Cardiac muscle cell (in vitro differentiated cells and primary cell): ENCODE results near the gene PADI2. TPM values are rescaled to one million over a fixed set of nuclear protein-coding genes. Genes with fewer than 3 reads are reported as not detected.

ENCODE experiments used
- DNase-seq, 2 donors: peaks; one replicate each; pipeline versions ENCODE4 v3.0.0 to v3.0.0-alpha.2; 2010 to 2017; ENCODE audit warnings: low read depth in 1 of 2, low spot score in 1 of 2
- H3K27ac ChIP-seq: fragments of 200-600 bp; sonication (generic); 2 replicates; pipeline ENCODE4 v1.5.1; 2016
- H3K27me3 ChIP-seq: fragments of 200-600 bp; sonication (generic); 2 replicates; pipeline ENCODE4 v1.6.0; 2016; ENCODE audit warnings: control low read depth
- H3K36me3 ChIP-seq: fragments of 200-600 bp; sonication (generic); 2 replicates; pipeline ENCODE4 v1.5.1; 2016; ENCODE audit warnings: control low read depth
- H3K4me1 ChIP-seq: fragments of 200-600 bp; sonication (generic); 2 replicates; pipeline ENCODE4 v1.8.1; 2017; ENCODE audit warnings: low read depth, mild to moderate bottlenecking, mixed run types
- H3K4me3 ChIP-seq: fragments of 200-600 bp; sonication (generic); 2 replicates; pipeline ENCODE4 v1.5.1; 2016; ENCODE audit warnings: mild to moderate bottlenecking
- H3K9me3 ChIP-seq: fragments of 200-600 bp; sonication (generic); 2 replicates; pipeline ENCODE4 v1.5.1; 2017; ENCODE audit warnings: low read depth, mild to moderate bottlenecking, control low read depth
- CTCF ChIP-seq: IDR thresholded peaks from 2 replicates; pipeline ENCODE4 v1.5.1; 2012; ENCODE audit warnings: low read depth, mild to moderate bottlenecking, low read length
- polyA plus RNA-seq: library from polyadenylated mRNA; unstranded; fragments of >200 nt; fragmentation: Nextera tagmentation; extraction: Ambion mirVana; gene quantifications from 2 replicates; pipeline ENCODE4 v1.2.1, GENCODE V29; 2016
- total RNA-seq: library from RNA; depleted of rRNA; stranded (reverse); fragments of >200 nt; gene quantifications from 2 replicates; pipeline ENCODE4 v1.2.3, GENCODE V29; 2016

Gene PADI2
- total and polyA plus RNA-seq, 2 experiments from 2014 or later, result 0.11 to 0.54 TPM

GRCh38 chr1:17112496-17113236, 6.6 kb downstream of the PADI2 start:
- no peaks in the 10 kb centered on the region for H3K36me3 ChIP-seq

GRCh38 chr1:17112076-17112475, 7.2 kb downstream of the PADI2 start:
- H3K4me1 ChIP-seq, result peaks cover 6% of the 10 kb centered on the region
- peaks cover 26% of the 10 kb centered on the region for H3K27me3 ChIP-seq
- H3K9me3 ChIP-seq, result no peaks in the 10 kb centered on the region
- no peak overlapping the region for H3K4me3 ChIP-seq
- DNase-seq, result no peak
- TF ChIP-seq CTCF, result no peak
- no peaks in the 10 kb centered on the region for H3K36me3 ChIP-seq
- no peak overlapping the region for H3K27ac ChIP-seq

More at GRCh38 chr1:17112496-17113236, 6.6 kb downstream of the PADI2 start:
- Histone ChIP-seq H3K4me3 (no peak overlapping the region), H3K27me3 (peaks cover 32% of the 10 kb centered on the region), H3K27ac (no peak overlapping the region), H3K4me1 (peaks cover 6% of the 10 kb centered on the region), H3K9me3 (no peaks in the 10 kb centered on the region)
- DNase-seq, result no peak
- TF ChIP-seq CTCF, result no peak

GRCh38 chr1:17110555-17110926, 8.7 kb downstream of the PADI2 start:
- Histone ChIP-seq H3K9me3 (no peaks in the 10 kb centered on the region), H3K4me1 (peaks cover 6% of the 10 kb centered on the region), H3K36me3 (no peaks in the 10 kb centered on the region), H3K27me3 (peaks cover 10% of the 10 kb centered on the region), H3K4me3 (no peak overlapping the region), H3K27ac (no peak overlapping the region)
- no peak for TF ChIP-seq CTCF
- DNase-seq, result no peak

GRCh38 chr1:17109892-17110554, 9.2 kb downstream of the PADI2 start:
- peaks cover 5% of the 10 kb centered on the region for H3K27me3 ChIP-seq
- H3K9me3 ChIP-seq, result no peaks in the 10 kb centered on the region
- H3K36me3 ChIP-seq, result no peaks in the 10 kb centered on the region
- peaks cover 6% of the 10 kb centered on the region for H3K4me1 ChIP-seq
- H3K27ac ChIP-seq, result no peak overlapping the region
- TF ChIP-seq CTCF, result no peak
- DNase-seq, result no peak
- no peak overlapping the region for H3K4me3 ChIP-seq

GRCh38 chr1:17108786-17109185, 10.5 kb downstream of the PADI2 start:
- no peaks in the 10 kb centered on the region for H3K9me3 ChIP-seq
- no peak for TF ChIP-seq CTCF

More at GRCh38 chr1:17108786-17109185, 10.5 kb downstream of the PADI2 start:
- Histone ChIP-seq H3K27me3 (no peaks in the 10 kb centered on the region), H3K36me3 (no peaks in the 10 kb centered on the region), H3K4me3 (no peak overlapping the region), H3K27ac (no peak overlapping the region), H3K4me1 (peaks cover 6% of the 10 kb centered on the region)
- no peak for DNase-seq
